Esophagus muscularis mucosa (tissue), 4 donors: ENCODE measurements around the gene KLF17. TPM values are rescaled to one million over a fixed set of nuclear protein-coding genes. Genes with fewer than 3 reads are reported as not detected.

Experiments
- DNase-seq: peaks from one replicate; pipeline ENCODE4 v3.0.0-alpha.2; 2017; ENCODE audit errors: extremely low spot score
- H3K27ac ChIP-seq, 4 donors: fragments of 200-600 bp; sonication (generic); replicated peaks in 1 of 4; 1 replicate in 3 of 4; 2 replicates in 1 of 4; pipeline ENCODE4 v1.5.1; 2016 to 2019; ENCODE audit warnings: mild to moderate bottlenecking in 1 of 4
- H3K27me3 ChIP-seq, 4 donors: fragments of 200-600 bp; sonication (generic); one replicate each; pipeline versions ENCODE4 v1.5.1 to v1.6.0; 2016 to 2019
- H3K36me3 ChIP-seq, 4 donors: fragments of 200-600 bp; sonication (generic); one replicate each; pipeline ENCODE4 v1.5.1; 2016 to 2019
- H3K4me1 ChIP-seq, 4 donors: fragments of 200-600 bp; sonication (generic); one replicate each; pipeline ENCODE4 v1.5.1; 2016 to 2019
- H3K4me3 ChIP-seq, 4 donors: fragments of 200-600 bp; sonication (generic); 1 replicate in 2 of 4; 2 replicates in 2 of 4; pipeline ENCODE4 v1.5.1; 2016 to 2019; ENCODE audit warnings: mild to moderate bottlenecking in 4 of 4, moderate library complexity in 1 of 4
- H3K9me3 ChIP-seq, 4 donors: fragments of 200-600 bp; sonication (generic); 1 replicate in 3 of 4; 2 replicates in 1 of 4; pipeline ENCODE4 v1.5.1; 2016 to 2019
- CTCF ChIP-seq, 3 experiments: fragments of 200-600 bp in 2 of 3; fragments of 450-650 bp in 1 of 3; sonication (generic) in 2 of 3; IDR thresholded peaks; one replicate each; pipeline ENCODE4 v1.5.1; 2017 to 2019; ENCODE audit warnings: antibody characterized with exemption in 3 of 3, mild to moderate bottlenecking in 2 of 3, moderate library complexity in 1 of 3
- EP300 ChIP-seq: sonication (generic); formaldehyde crosslinking; IDR thresholded peaks from one replicate; pipeline ENCODE4 v1.6.1; 2017; ENCODE audit warnings: antibody characterized with exemption
- POLR2A ChIP-seq: fragments of 450-650 bp; IDR thresholded peaks from one replicate; pipeline ENCODE4 v1.6.1; 2017; ENCODE audit warnings: antibody characterized with exemption, moderate library complexity, mild to moderate bottlenecking, low read depth
- POLR2AphosphoS5 ChIP-seq, 2 donors: sonication (generic); formaldehyde crosslinking; IDR thresholded peaks; one replicate each; pipeline ENCODE4 v1.6.1; 2017; ENCODE audit warnings: antibody characterized with exemption in 2 of 2
- WGBS: methylation state at CpG from one replicate; pipeline ENCODE4 v1.1.5; 2018; 5-methylcytosine and 5-hydroxymethylcytosine counted together
- intact Hi-C: fragments of 100-400 bp; cut with DNase I; formaldehyde crosslinking; loops from one replicate; pipeline ENCODE4 v1.15.1; 2023
- small RNA-seq, 3 donors: library from RNA; depleted of rRNA; stranded (forward); fragments of <200 nt; gene quantifications; one replicate each; pipeline ENCODE3, GENCODE V24; 2016
- total RNA-seq, 4 donors: library from RNA; depleted of rRNA; stranded (reverse); fragments of >200 nt; gene quantifications; one replicate each; pipeline versions ENCODE4 v1.1.0 to v1.2.1, GENCODE V29; 2016

Gene KLF17
- total RNA-seq, 4 donors from 2014 or later: 0.42 to 2.0 (median 1.1) TPM

- no peaks in the 10 kb centered on the region for H3K9me3 ChIP-seq
- intact Hi-C loops: no loop called here
- no peak for DNase-seq
- H3K27me3 ChIP-seq: no peaks in the 10 kb centered on the region
- no peak overlapping the region for H3K27ac ChIP-seq
- H3K4me3 ChIP-seq: no peak overlapping the region
- H3K36me3 ChIP-seq: no peaks in the 10 kb centered on the region
- no peaks in the 10 kb centered on the region for H3K4me1 ChIP-seq
- TF ChIP-seq POLR2A (no peak), CTCF (IDR thresholded peaks at IDR 0.05) (no peak), EP300 (no peak), POLR2AphosphoS5 (IDR thresholded peaks at IDR 0.05) (no peak)
Measured at GRCh38 chr1:44161546-44161945, 42.9 kb downstream of the KLF17 start.

GRCh38 chr1:44168520-44169098, 50.0 kb downstream of the KLF17 start:
- Histone ChIP-seq H3K4me3 (no peak overlapping the region), H3K27ac (no peak overlapping the region), H3K9me3 (no peaks in the 10 kb centered on the region), H3K4me1 (no peaks in the 10 kb centered on the region), H3K27me3 (peaks cover 0 to 16% (median 0%) of the 10 kb centered on the region in 4 donors), H3K36me3 (no peaks in the 10 kb centered on the region)
- no peak for TF ChIP-seq POLR2A
- TF ChIP-seq POLR2AphosphoS5 (IDR thresholded peaks at IDR 0.05): no peak
- no peak for TF ChIP-seq EP300
- TF ChIP-seq CTCF (IDR thresholded peaks at IDR 0.05): no peak
- 97% methylated on average over 3 of the region's 5 CpGs for WGBS
- no peak for DNase-seq
- intact Hi-C loops: no loop called here

- TF ChIP-seq CTCF (IDR thresholded peaks at IDR 0.05) (no peak), POLR2A (no peak), EP300 (no peak), POLR2AphosphoS5 (IDR thresholded peaks at IDR 0.05) (no peak)
- Histone ChIP-seq H3K9me3 (no peaks in the 10 kb centered on the region), H3K36me3 (no peaks in the 10 kb centered on the region), H3K4me3 (no peak overlapping the region), H3K27ac (no peak overlapping the region), H3K4me1 (no peaks in the 10 kb centered on the region), H3K27me3 (peaks cover 0 to 16% (median 0%) of the 10 kb centered on the region in 4 donors)
- WGBS: 100% methylated on average over 3 of the region's 3 CpGs
- no peak for DNase-seq
- intact Hi-C loops: no loop called here
Measured at GRCh38 chr1:44170281-44170823, 51.7 kb downstream of the KLF17 start.

GRCh38 chr1:44174630-44175029, 56.0 kb downstream of the KLF17 start:
- no peak for TF ChIP-seq POLR2A
- TF ChIP-seq EP300: no peak
- no peak for TF ChIP-seq POLR2AphosphoS5 (IDR thresholded peaks at IDR 0.05)
- TF ChIP-seq CTCF (IDR thresholded peaks at IDR 0.05): no peak
- H3K4me3 ChIP-seq: no peak overlapping the region
- H3K27me3 ChIP-seq: peaks cover 0 to 10% (median 0%) of the 10 kb centered on the region in 4 donors
- intact Hi-C loops: no loop called here
- 80% methylated on average over 1 of the region's 1 CpG for WGBS
- no peaks in the 10 kb centered on the region for H3K36me3 ChIP-seq
- H3K27ac ChIP-seq: no peak overlapping the region
- H3K9me3 ChIP-seq: no peaks in the 10 kb centered on the region
- H3K4me1 ChIP-seq: no peaks in the 10 kb centered on the region
- DNase-seq: no peak

Small RNAs within 50 kb of the gene (small RNA-seq; reads per million reads assigned to genes)
- gene AL035417.1 (0 reads per million in 3 donors), gene OOSP1P1 (0 reads per million in 3 donors), gene RF00019 (0 reads per million in 3 donors), gene RN7SL479P (0 reads per million in 3 donors)

Other genes starting within 250 kb of the KLF17 start
- 1 to 10 TPM in 1 of 4 donors, under 1 TPM in 2, not detected in 1; 0.39 to 1.1 (median 0.42) TPM for gene ARTN, start 185.0 kb upstream of the KLF17 start, total RNA-seq
- gene IPO13, start 171.9 kb upstream of the KLF17 start, total RNA-seq: 10 to 100 TPM; 24.5 to 39.9 (median 29.1) TPM
- gene DPH2, start 148.8 kb upstream of the KLF17 start, total RNA-seq: 10 to 100 TPM; 13.7 to 29.2 (median 19.2) TPM
- 100 to 1,000 TPM in 1 of 4 donors, 10 to 100 TPM in 3; 68.1 to 122 (median 98.2) TPM for gene ATP6V0B, start 143.9 kb upstream of the KLF17 start, total RNA-seq
- gene B4GALT2, start 139.6 kb upstream of the KLF17 start, total RNA-seq: 10 to 100 TPM; 45.3 to 94.5 (median 77.5) TPM
- 1 to 10 TPM; 6.2 to 7.3 (median 6.7) TPM for gene CCDC24, start 127.2 kb upstream of the KLF17 start, total RNA-seq
- gene SLC6A9, start 87.4 kb upstream of the KLF17 start, total RNA-seq: 10 to 100 TPM in 2 of 4 donors, 1 to 10 TPM in 2; 5.2 to 17.9 (median 7.8) TPM
- gene KLF18, start 22.8 kb downstream of the KLF17 start, total RNA-seq: not detected
- 10 to 100 TPM; 24.0 to 34.6 (median 30.4) TPM for gene DMAP1, start 94.7 kb downstream of the KLF17 start, total RNA-seq
- 10 to 100 TPM; 40.4 to 56.6 (median 47.0) TPM for gene ERI3, start 236.4 kb downstream of the KLF17 start, total RNA-seq